Fibroblast of skin of left quadriceps (primary cell): ENCODE results near the gene ARHGAP15.

Source experiments
- DNase-seq, 2 experiments: peaks; one replicate each; pipeline ENCODE4 v3.0.0-alpha.2; 2013; ENCODE audit warnings: low read depth in 2 of 2

The ARHGAP15 gene

GRCh38 chr2:143762176-143762928 lies 633.1 kb downstream of the ARHGAP15 start:
- no peak for DNase-seq

DNA sequence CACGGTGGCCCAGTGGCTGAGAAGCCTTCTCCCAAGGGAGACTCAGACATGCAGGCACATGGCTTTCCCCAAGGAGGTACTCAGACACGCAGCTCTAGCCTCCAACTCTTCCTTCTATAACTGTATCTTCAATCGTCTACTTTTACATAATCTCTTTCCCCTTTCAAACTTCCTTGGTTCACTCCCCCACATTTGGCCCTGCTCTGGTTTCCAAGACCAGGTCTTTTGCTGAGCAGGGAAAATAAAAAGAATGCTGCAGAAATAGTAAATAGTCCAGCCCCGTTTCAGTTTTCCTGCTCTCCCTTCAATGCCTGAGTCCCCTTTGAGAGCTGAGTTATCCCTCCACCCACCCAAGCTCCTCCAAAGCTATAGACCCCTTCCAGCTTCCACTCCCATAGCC lies 635.0 kb downstream of the ARHGAP15 start:
- no peak for DNase-seq

DNA sequence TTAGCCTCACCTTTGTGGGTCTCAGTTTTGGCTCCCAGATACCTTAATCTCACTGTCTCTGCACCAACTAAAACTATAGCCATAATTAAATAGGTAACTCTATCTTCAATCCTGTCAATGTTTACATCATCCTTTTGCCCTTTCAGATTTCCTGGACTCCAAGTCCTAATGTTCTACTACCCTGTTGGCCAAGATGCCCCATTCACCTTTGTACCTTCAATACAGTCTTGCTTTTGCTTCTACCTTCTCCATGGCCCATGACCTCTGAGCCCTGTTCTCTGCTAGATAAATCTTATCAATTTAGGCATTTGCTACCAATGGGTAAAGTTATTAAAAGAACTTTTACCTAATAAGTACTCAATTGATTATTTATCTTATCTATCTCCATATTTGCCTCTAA lies 635.5 kb downstream of the ARHGAP15 start:
- DNase-seq: no peak

DNA sequence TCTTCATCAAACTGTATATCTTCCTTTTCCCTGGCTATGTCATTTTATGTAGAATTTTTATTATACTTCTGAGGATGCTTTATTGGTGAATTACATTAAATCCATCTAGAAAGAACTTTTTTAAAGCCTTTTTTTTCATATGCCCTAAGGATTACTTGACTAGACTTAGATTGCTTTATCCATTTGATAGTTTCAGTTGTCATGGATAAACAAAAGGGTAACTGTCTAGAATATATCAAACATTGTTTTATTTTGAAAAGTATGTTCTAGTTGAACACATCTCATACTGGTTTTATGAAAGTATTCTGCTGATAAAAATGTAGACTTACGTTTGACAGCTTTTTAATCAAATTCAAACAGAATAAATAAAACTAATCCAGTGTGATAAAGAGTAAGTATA lies 639.8 kb downstream of the ARHGAP15 start:
- no peak for DNase-seq

GRCh38 chr2:143771939-143772338 lies 642.7 kb downstream of the ARHGAP15 start:
- DNase-seq: no peak

DNA sequence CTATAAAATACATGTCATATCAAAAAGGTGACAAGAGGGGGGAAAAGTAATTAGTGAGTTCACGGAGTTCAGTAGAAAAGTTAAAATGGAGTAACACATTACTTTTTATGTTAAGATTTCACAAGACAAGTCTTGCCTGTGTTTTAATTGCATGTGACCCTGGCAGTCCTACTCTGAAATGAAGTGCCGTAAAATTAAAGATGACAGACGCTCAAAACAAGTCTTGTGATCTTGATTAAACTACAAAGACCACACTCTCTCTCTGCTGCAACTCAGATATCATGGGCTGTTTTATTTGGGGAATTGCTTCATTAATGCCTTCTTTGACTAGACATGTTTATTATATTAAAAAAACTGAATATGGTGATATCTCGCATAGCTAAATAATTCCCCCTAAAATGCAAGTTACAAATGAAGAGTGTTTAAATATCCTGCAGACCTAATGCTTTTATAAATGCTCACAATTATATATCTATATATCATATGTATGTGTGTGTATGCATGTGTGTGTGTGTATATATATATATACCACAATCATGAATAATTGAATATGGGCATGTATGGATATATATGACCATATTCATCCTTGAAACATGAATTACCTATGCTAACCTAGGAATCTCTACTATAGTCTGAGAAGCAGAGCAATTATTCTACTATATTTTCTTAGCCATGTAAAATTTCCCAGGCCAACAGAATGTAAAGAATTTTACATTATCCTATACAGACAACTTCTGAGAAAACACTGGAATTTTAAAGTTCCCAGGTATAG lies 647.5 kb downstream of the ARHGAP15 start:
- no peak for DNase-seq

- no peak for DNase-seq
These were observed 649.8 kb downstream of the ARHGAP15 start for GRCh38 chr2:143779021-143779420.

DNA sequence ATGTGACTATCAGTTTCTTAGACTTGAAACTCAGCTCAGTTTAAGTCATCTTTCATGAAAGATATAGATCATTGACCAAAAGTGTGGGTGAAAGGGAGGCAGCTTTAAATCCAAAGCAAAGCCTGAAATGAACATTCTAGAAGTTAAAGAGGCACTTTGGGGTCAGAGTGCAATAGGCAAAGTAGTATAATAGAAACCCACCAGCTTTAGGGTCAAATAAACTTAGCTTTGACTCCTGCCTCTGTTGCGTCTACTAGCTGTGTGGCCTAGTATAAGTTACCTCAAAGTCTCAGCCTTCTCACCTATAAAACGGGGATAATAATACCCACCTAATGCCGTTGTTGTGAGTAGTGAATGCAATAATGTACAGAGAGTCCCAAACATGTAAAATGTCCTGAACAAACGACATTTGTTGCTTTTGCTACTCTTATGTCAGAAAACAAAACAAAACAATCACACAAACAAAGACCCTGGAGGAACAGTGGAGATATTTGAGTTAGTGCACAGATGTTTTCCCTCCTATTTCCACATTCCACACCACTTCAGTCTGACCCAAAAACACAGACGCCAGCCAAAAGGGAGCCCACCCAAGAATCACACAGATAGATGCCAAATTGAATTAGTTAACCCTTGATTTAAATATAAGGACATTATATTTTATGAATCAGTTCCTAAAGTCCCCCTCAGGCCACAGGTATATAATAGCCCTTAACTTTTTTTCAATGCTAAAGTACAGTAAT lies 657.0 kb downstream of the ARHGAP15 start:
- no peak for DNase-seq

DNA sequence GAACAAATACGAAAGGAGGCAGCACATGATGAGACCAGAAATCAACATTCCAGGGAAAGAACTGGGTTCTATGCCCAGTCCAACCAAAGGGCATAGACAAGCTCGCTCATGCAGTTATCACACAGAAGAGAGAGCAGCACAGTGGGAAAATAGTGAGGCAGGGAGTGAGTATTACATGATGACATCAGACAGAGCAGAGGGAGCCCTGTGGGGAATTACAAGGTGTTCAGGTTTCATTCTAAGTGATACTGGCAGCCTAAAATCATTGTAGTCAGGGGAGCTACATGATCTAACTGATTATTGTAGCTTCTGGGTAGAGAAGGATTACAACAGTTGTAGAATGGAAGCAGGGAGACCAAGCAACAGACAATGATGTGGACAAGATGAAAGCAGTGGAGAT lies 658.5 kb downstream of the ARHGAP15 start:
- DNase-seq: no peak

DNA sequence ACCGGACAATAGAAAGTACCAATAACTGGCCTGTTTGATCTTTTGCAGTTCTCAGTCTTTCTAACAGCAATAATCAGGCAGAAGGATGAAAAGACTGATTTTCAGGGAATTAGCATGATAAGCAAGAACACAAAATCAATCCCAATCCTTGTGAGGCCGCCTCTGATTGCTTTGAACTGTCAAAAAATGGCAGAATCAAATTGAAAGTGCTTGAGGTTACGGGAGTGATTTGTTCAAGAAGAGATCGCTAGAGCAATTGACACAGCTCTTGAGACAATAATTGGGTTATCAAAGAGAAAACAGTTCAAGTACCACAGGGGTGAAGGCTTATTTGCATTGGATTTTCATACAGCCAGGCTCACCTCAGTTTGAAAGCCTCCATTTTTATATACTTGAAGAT lies 663.4 kb downstream of the ARHGAP15 start:
- no peak for DNase-seq

- no peak for DNase-seq
These were observed 664.2 kb downstream of the ARHGAP15 start for GRCh38 chr2:143793381-143793780.

GRCh38 chr2:143796051-143796450 lies 666.8 kb downstream of the ARHGAP15 start:
- no peak for DNase-seq

DNA sequence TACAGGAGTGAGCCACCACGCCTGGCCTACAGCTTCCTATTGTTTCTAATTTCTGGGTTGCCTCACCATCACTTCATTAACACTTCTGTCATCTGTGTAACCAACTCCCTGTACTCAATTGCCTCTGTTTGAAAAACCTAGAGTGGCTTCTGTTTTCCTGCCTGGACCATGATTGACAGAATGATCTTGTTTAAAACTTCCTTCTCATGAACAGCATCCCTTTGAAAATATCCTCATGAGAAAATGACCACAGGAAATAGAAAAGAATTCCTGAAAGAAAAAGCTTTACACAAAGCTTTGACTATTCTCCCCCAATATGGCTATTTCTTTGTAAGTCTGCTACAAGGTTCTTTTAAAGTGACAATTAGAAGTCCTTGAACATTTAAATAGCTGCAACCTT lies 672.3 kb downstream of the ARHGAP15 start:
- DNase-seq: no peak

DNA sequence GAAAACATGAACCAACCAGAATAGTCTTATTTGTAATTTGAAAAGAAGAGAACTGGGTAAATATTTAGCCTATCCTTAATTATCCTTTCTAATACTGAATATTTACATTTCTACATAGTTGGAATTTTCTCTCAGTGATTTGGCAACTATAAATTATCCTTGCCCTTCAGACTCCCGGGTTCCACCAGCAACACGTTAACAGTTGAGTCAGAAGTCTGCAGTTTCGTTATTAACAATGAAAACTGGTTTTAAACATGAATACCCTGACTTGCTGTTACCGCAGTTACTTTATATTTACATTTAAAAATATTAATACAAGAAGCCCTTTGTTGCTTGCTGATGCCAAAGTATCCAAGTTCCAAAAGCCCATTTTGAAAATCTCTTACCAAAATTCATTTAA lies 673.0 kb downstream of the ARHGAP15 start:
- peak in 1 of 2 experiments; percentile 37 for DNase-seq

DNA sequence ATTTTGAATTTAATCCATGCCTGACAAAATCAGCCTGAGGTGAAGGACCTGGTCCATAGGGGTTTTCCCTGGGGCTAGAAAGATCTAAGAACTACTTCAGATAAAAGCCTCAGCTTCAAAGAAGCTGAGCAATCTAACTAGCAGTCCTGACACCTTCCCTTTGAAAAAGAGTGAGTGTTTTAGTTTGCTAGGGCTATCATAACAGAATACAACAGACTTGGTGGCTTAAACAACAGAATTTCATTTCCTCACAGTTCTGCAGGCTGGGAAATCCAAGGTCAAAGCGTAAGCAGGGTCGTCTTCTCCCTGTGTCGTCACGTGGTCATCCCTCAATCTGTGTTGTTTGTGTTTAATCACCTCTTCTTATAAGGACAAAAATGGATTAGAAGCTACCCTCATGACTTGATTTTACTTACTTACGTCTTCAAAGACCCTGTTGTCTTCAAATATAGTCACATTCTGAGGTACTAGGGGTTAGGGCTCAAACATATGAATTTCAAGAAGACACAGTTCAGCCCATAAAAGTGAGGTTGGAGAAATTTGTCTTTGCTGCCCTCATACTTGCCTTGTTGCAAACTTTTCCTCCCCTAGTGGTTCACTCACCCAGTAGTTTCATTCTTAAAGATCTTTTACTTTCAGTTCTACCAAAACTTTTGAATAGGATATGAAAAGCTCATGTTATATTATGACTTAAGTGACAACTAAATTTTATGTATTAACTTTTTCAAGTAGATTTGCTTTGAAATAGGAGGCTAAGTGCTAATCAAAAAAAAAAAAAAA lies 673.8 kb downstream of the ARHGAP15 start:
- no peak for DNase-seq

- peak in 1 of 2 experiments; percentile 23 for DNase-seq
These were observed 674.7 kb downstream of the ARHGAP15 start for GRCh38 chr2:143803936-143804335.

GRCh38 chr2:143805666-143806065 lies 676.4 kb downstream of the ARHGAP15 start:
- no peak for DNase-seq

DNA sequence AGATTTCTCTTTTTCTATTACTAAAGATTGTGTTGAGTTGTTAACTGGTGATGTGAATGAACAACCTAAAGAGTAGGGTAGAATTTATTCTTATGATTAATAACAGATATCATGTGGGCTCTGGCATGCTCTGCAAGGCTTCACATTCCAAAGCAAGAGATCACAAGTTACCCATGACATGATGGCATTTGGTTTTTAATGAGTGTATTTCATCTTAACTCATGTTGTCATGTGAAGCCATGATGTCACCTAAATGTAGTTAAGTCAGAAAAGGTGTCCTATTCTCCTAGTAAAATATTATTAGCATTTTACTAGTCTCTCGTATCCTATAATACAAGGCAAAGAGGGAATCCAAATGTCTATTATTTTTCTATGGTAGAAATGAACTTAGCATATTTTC lies 678.0 kb downstream of the ARHGAP15 start:
- DNase-seq: peak in 1 of 2 experiments; percentile 37

DNA sequence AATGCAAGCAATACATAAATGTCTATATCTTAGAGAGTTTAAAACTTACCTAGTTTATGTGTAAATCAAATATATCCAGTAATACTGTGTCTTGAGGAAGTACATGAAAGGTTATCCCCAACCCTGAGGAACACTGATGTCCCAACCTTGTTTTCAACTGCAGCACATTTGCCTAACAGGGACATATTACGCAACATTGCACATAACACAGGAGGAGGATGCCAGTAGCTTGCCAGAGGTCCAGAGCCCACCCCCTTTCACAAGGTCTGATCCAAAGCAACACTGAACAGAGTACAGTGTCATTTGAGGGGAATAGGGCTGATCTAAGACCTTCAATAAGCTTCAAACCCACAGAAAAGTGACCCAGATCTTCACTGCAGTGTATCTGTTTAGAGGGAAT lies 678.5 kb downstream of the ARHGAP15 start:
- no peak for DNase-seq

- peak in 1 of 2 experiments; percentile 49 for DNase-seq
These were observed 678.9 kb downstream of the ARHGAP15 start for GRCh38 chr2:143808166-143808565.

DNA sequence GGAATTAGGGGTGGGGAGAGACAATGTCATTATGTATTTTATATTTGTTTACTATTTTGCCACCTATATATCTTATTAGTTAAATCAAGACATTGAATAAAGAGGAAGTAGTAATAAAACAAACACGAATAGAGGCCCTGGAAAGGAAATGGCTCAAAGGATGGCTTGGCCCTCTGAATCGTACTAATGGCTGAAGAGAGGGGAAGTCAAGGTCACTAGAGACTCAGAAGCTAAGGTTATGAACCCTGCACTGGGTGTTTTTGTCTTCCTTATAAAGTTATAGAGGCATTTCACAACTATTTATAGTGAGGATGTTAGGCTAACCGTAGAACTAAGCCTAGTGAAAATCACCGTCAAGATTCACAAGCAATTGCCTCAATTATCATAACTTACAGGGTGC lies 685.9 kb downstream of the ARHGAP15 start:
- no peak for DNase-seq

GRCh38 chr2:143816916-143817315 lies 687.7 kb downstream of the ARHGAP15 start:
- DNase-seq: no peak
